Fibroblast of villous mesenchyme (primary cell): ENCODE data around the gene AADAC. TPM values are rescaled to one million over a fixed set of nuclear protein-coding genes. Genes with fewer than 3 reads are reported as not detected.

Source experiments
- DNase-seq: peaks from one replicate; pipeline ENCODE4 v3.0.0-alpha.2; 2010; ENCODE audit warnings: low read depth
- H3K4me3 ChIP-seq: 2 replicates; pipeline ENCODE4 v1.5.1; 2011; ENCODE audit warnings: low read depth, mild to moderate bottlenecking, low read length
- CTCF ChIP-seq: IDR thresholded peaks from 2 replicates; pipeline ENCODE4 v1.5.1; 2012; ENCODE audit warnings: low read depth, mild to moderate bottlenecking, low read length; ENCODE audit not compliant: insufficient read depth
- total RNA-seq: library from RNA; depleted of rRNA; stranded (reverse); fragments of >200 nt; gene quantifications from 2 replicates; pipeline ENCODE4 v1.2.3, GENCODE V29; 2012

Gene AADAC
- total RNA-seq, 1 donor = not detected

DNA sequence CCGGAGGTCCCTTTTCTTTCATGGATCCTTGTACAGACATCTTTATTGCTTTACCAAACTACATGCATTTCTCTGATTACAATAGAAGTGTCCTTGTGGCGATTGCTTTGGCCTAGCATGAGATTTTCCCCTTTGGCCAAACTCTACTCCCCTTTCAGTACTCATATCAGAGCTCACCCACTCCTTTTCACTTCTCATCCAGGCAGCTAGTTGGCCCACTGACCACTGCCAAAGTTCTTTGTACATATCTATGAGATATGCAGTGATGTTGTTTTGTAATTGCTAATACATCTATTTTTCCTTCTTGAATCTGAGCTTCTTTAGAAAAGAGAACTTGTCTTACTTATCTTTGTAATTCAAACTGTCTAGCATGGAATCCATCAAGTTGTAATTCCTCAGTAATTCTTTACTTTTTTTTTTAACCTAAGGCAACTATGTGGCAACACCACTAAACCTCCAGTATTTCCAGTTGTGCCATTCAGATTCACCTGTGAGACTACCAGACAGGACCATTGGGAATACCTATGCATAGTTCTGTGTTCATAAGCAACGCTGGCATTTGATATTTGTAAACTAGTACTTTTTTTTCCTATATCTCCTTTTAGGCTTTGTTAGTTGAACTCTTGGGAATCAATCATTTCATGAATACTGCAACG, 41.0 kb upstream of the AADAC start:
- TF ChIP-seq CTCF = no peak
- H3K4me3 ChIP-seq = no peak overlapping the region
- no peak for DNase-seq

- no peak overlapping the region for H3K4me3 ChIP-seq
- DNase-seq = no peak
- no peak for TF ChIP-seq CTCF
These were observed 39.7 kb upstream of the AADAC start for GRCh38 chr3:151774235-151774634.

- H3K4me3 ChIP-seq = no peak overlapping the region
- no peak for DNase-seq
- no peak for TF ChIP-seq CTCF
These were observed 39.0 kb upstream of the AADAC start for GRCh38 chr3:151774910-151775309.

GRCh38 chr3:151775314-151776258, 38.3 kb upstream of the AADAC start:
- DNase-seq = no peak
- no peak overlapping the region for H3K4me3 ChIP-seq
- no peak for TF ChIP-seq CTCF

DNA sequence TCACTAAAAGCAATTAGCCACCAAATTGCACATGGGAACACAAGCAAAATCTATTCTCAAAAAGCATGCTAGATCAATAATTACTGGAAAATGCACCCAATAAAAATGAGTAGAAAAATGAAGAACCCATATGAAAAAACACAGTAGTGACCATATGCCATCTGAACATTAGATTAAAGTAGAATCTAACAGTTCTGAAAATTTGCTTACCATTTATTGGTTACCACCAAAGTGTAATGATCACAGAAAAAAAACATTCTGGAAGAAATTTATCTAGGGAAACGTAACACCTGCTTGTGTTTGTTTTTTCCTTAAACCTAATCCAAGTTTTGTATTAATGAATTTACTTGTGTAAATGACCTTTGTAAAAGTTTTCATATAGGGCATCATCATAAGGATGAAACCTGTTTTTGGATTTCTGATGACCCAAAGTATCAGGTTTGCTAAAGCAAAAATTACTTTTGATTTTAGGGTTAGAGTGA, 37.6 kb upstream of the AADAC start:
- no peak overlapping the region for H3K4me3 ChIP-seq
- no peak for DNase-seq
- TF ChIP-seq CTCF = no peak

DNA sequence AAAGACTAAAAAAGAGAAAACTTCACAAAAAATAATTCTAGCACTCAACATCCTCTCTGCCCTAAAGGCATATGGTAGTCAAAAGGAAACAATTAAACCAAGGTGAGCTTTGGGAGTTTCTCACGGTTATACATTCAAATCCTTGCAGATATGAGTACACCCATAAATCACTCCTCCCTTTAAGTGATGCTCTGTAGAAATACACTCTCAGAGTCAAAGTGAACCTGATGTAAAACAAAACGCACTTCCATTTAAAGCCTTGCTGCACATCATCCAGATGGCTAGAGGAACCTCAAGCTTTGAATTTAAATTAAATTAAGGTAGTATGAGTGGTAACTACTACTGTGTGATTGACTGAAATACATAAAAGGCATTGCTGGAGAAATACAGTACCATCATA, 36.0 kb upstream of the AADAC start:
- H3K4me3 ChIP-seq = no peak overlapping the region
- DNase-seq = no peak
- TF ChIP-seq CTCF = no peak
